Measurements from ENCODE around the gene SLC38A9.
"Not testable (repeated sequence)": the region's sequence is repeated elsewhere in the genome, so short reads cannot be mapped to it uniquely, and the experiment has no call there.

SLC38A9 gene, protein sequence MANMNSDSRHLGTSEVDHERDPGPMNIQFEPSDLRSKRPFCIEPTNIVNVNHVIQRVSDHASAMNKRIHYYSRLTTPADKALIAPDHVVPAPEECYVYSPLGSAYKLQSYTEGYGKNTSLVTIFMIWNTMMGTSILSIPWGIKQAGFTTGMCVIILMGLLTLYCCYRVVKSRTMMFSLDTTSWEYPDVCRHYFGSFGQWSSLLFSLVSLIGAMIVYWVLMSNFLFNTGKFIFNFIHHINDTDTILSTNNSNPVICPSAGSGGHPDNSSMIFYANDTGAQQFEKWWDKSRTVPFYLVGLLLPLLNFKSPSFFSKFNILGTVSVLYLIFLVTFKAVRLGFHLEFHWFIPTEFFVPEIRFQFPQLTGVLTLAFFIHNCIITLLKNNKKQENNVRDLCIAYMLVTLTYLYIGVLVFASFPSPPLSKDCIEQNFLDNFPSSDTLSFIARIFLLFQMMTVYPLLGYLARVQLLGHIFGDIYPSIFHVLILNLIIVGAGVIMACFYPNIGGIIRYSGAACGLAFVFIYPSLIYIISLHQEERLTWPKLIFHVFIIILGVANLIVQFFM

GRCh38 chr5:55712023-55712859, at the start of gene SLC38A9:
TSS of gene SLC38A9 (minus strand) at chr5:55712324. CDS start at chr5:55697958, 14,366 bp downstream.
- peak; percentile 63 for DNase-seq (ENCODE audit: low read depth)

GRCh38 chr5:55761721-55762120, 49.6 kb upstream of the SLC38A9 start:
- DNase-seq (ENCODE audit: low read depth) = not testable (repeated sequence)

- no peak for DNase-seq (ENCODE audit: low read depth)
Observed at GRCh38 chr5:55758714-55759113, 46.6 kb upstream of the SLC38A9 start.

DNA sequence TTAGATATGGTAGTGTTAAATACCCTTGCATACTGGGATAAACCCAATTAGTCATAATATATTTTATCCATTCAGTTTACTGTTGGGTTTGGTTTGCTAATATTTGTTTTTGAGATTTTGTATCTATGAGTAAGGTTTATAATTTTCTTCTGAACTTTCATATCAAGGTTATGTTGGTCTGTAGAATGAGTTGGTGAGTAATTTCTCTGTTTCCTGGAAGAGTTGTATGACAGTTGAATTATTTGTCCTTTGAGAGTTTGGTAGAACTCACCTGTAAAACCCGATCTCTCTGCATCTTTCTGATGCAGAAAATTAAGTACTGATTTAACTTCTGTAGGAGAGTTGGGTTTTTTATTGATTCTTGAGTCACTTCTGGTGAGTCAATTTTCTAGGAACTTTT, 46.1 kb upstream of the SLC38A9 start:
- DNase-seq (ENCODE audit: low read depth) = no peak

GRCh38 chr5:55750499-55750898, 38.4 kb upstream of the SLC38A9 start:
- DNase-seq (ENCODE audit: low read depth) = no peak

- no peak for DNase-seq (ENCODE audit: low read depth)
Observed at GRCh38 chr5:55750063-55750462, 37.9 kb upstream of the SLC38A9 start.

DNA sequence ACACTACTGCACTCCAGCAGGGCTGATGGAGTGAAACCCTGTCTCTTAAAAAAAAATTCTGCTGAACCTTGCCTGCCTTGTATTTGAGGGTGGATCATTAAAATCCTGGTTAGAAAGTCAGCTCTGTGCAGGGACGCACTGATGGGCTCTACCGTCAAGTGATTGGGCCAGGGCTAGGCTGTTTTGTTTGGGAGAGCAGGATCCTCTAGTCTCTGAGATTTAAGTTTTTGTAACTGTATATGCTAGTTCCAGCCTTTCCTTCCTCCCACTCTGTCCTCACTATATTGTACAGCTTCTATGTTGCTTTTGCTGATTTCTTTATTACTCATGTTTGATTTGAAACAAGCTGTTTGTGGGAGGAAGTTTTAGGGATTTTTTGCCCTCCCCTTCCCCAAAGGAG, 37.3 kb upstream of the SLC38A9 start:
- no peak for DNase-seq (ENCODE audit: low read depth)

GRCh38 chr5:55747778-55748318, 35.7 kb upstream of the SLC38A9 start:
- no peak for DNase-seq (ENCODE audit: low read depth)

DNA sequence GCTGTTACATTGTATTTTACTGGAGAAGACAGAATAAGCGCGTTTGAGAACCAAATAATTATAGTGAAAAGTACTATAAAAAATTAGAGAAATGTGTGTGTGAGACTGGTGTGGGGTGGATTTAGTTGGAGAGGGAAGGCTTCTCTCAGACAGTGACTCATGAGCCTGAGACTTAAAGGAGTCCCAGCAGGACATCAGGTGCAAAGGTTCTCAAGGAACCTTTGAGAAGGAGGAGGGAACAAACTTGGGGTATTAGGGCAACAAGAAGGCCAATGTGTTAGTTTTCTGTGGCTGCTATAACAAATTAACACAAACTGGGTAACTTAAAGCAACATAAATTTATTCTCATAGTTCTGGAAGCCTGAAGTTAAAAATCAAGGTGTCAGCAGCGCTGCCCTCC, 30.7 kb upstream of the SLC38A9 start:
- no peak for DNase-seq (ENCODE audit: low read depth)

DNA sequence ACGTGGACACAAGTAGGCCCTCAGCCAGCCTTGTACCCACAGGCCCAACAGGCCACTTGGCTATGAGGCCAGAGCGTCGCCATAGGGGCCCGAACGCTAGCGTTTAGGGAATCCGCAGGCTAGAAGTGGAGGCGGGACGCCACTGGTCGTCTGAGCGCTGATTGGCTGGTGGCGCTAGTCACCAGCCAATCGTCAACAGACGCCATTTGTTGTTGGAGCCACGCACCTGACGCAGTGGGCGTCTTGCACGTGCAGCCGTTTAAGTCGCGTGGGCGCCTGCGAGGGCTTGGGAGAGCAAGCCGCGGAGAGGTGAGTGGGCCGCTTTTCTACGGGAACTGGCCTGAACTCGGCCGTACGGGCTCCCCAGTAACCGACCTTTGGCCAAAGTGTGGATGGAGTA, 25.7 kb upstream of the SLC38A9 start, which contains the start of gene DDX4:
Gene DDX4, plus strand, starts transcription at position 269 of the 400 bp plus-strand sequence. CDS start 903 bp downstream, outside the sequence.
- DNase-seq (ENCODE audit: low read depth) = no peak

DNA sequence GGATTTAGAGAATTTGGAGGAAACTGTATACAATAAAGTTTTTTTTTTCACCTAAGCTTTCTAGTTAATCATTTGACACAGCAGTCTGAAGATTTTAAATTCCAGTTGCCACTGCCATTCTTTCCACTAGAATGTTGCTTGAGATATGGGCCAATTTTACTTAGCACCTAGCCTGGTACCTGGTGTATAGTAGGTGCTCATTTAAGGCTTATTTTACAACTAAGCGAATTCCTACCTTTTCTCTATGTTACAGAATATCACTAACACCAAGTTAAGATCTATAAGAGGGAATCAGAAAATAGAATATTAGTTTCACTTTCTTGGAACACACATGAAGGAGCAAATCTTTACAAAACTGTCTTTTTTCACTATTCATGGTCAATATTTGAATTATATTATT, 22.5 kb upstream of the SLC38A9 start:
- no peak for DNase-seq (ENCODE audit: low read depth)

DNA sequence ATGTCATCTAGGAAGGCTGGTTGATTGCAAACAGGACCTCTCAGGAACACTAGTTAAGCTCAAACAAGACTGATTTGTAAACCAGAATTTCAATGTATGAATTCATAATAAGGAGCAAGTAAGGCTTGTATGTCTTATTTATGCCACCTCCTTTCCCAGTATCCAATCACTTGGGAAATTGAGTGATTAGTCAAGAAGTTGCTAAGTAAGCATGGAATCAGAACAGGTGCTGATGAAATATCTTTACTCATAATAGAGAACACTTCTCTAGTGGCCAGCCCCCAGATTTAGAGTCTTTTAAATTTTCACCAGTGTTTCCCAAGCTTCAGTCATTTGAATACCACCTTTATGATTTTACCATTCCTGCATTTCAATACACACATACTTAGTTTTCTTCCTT, 20.5 kb upstream of the SLC38A9 start:
- DNase-seq (ENCODE audit: low read depth) = no peak

DNA sequence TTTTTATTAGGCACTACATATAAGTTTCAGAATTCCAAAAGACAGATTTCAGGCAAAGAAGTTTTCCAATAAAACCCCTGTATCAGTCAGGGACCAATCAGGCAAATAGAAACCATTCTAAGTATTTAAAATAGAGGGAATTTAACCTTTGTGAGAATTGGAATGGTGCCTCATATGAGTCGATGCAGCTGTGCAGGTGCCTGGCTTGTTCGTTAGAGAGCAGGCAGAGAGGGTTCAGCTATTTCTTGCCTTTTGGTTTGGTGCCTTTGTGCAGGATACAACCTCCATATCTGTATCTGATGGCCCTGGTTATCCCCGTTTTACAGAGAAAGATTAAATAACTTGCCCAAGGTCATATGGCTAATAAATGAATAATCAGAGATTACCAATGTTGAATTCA, 19.7 kb upstream of the SLC38A9 start:
- no peak for DNase-seq (ENCODE audit: low read depth)

- no peak for DNase-seq (ENCODE audit: low read depth)
Observed at GRCh38 chr5:55724281-55724680, 12.2 kb upstream of the SLC38A9 start.

DNA sequence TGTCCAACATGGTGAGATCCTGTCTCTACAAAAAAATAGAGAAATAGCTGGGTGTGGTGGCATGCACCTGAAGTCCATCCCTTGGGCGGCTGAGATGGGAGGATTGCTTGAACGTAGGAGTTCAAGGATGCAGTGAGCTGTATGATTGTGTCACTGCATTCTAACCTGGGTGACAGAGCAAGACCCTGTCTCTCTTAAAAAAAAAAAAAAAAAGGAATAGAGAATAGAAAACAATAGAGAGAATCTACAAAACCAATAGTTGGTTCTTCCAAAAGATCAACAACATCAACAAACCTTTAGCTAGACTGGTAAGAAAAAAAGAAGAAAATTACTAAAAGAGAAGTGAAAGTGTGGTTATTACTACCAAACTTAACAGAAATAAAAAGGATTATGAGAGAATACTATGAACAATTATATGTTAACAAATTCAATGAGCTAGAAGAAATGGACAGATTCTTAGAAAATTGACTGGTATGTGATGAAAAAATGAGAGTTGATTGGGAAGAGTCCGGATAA, 8.1 kb upstream of the SLC38A9 start:
- no peak for DNase-seq (ENCODE audit: low read depth)

GRCh38 chr5:55719026-55719425, 6.9 kb upstream of the SLC38A9 start:
- not testable (repeated sequence) for DNase-seq (ENCODE audit: low read depth)

DNA sequence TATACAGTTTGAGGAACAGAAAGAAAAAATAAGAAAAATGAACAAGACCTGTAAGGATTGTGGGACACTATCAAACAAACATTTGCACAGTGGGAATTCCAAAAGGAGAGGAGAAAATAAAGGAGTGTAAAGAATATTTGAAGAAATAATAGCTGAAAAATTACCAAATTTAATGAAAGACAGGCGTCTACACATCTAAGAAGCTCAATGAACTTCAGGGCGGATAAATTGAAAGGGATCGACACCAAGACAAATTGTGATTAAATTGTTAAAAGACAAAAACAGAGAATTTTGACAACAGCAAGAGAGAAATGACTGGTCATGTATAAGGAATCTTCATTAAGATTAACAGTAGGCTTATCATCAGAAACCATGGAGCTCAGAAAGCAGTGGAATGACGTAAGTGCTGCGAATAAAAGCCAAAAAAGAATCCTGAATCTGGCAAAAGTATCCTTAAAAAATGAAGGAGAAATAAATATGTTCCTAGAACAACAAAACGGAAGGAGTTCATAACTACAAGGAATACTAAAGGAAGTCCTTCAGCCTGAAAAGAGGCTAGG, 3.5 kb upstream of the SLC38A9 start:
- DNase-seq (ENCODE audit: low read depth) = no peak

DNA sequence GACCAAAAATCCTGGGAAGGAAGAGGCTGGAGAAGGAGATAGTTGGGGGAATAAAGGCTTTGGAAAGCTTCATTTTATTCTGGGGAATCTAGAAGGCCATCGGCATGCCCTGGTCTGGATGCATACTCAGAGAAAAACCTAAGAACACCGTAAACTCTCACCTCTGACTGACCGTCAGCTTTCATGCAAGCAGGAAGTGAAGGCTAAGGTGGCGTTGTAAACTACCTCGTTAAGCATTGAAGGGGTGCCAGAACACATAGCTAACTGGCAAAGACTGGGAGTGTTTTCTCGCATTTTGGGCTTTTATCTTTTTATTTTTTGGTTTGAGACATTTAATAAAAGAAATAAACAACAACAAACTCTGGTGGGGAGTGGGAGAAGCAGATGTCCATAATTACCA, 2.6 kb upstream of the SLC38A9 start:
- no peak for DNase-seq (ENCODE audit: low read depth)

DNA sequence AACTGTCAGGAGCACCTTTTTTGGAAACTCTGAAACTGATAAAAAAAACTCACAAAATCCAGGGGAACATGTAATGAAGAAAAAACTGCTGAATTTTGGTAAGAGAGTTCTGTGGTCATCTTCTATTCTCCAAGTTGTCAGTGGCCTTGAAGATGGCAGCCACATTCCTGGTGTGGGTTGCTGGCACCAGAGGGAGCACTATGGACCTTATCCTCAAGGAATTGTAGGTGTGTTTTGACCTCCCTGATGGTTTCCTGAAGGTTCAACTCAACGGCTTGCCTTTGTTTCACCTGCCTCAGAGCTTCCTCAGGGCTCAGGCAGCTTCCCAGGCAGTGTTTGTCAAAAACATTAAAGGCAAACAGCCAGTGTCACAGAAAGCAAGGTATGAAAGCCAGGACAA, 2.2 kb upstream of the SLC38A9 start:
- no peak for DNase-seq (ENCODE audit: low read depth)

- no peak for DNase-seq (ENCODE audit: low read depth)
Observed at GRCh38 chr5:55713871-55714270, 1.7 kb upstream of the SLC38A9 start.

DNA sequence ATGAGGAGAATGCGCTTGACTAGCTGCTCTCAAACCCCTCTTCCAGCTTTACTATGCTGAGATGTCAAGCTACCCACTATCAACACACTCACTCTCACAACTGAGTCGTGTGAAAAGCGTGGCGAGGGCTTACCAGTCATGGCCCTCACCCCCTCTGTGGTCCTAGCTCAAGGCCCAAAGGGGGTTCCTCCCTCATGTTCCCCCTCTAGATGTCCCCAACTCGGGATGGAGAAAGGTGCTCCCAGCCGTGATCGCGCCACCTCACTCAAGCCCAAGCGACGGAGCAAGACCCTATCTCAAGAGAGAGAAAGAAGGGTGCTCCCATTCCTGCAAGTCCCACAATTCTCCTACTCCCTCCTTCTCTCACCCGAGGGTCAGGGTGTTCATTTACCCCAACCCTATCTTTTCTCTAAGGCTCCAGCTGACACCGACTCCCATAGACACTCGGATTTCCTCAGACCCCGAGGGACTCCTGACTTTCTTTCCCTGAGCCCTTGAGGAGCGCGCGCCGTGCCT, 559 bp downstream of the SLC38A9 start:
- no peak for DNase-seq (ENCODE audit: low read depth)

DNA sequence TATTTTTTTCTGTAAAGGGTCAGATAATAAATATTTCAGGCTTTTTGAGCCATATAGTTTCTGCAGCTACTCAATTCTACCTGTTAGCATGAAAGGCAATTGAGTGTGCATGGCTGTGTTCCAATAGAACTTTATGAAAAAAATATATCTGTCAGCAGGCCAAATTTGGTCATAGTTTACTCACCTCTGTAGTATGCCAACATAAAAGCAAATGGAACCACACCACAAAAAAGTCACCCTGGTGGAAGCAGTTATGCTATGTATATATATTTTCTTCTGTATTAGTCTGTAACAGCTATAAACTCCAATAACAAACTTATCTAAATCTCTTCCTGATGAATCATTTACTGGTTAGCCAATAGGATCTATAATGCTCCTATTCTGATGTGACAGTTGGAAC, 3.4 kb downstream of the SLC38A9 start:
- peak; percentile 49 for DNase-seq (ENCODE audit: low read depth)

Data from HS-5 (cell line).